Measurements from ENCODE around the gene PIM2. TPM values are rescaled to one million over a fixed set of nuclear protein-coding genes. Genes with fewer than 3 reads are reported as not detected.

The PIM2 gene
- 5.9 TPM for total RNA-seq

DNA sequence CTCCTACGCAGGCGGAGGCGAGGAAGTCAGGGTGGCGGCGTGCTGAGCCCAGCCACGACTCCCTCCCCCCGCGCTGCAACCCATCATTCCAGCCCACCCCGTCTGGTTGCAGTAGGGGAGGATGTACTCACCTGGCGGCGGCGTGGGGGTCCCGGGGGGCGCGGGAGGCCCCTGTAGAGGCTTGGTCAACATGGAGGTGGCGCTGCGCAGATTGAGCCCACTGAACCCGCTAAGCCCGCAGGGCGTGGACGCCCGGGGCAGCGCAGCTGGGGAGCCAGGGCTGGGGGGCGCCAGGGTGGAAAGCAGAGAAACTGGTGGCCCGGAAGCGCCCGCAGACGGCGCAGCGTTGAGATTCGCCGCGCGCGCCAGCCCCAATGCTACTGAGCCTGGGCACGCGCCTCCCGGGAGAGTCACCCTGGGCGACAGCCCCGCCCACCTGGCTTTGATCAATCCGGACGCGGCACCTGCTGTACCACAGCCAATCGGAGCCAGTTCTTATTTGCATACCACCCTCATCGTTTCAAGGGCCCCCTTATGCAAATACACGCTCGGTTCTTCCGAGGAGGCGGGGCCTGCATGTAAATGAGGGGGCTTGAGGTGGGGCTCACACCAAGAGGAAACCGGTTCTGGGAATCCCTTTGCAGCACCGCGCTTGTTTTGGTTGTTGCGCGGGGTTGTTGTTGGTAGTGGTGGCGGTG is at the start of gene PIM2:
TSS of gene PIM2 (minus strand) at position 382 of the 698 bp plus-strand sequence. CDS start at position 192, 190 bp downstream.
- peak; percentile 57 for DNase-seq

DNA sequence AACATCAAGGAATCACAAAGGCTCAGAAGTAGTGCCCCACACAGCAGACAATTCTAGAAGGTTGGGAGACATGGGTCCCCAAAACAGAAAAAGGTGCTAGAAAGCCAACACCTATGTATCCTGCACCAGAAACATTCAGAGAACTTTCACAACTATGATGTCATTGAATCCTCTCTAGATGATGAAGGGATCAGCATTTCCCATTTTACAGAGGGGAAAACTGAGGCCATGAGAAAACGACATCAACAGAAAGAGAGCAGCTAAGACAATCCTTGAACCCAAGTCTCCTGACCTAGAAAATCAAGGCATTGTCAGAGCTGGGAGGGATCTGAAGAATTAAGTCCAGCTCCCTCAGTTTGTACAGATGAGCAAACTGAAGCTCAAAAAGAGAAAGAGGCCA is 49.6 kb upstream of the PIM2 start:
- DNase-seq, result no peak

- no peak for DNase-seq
Observed at GRCh38 chrX:48966796-48967579, 48.2 kb upstream of the PIM2 start.

GRCh38 chrX:48965959-48966358 is 47.1 kb upstream of the PIM2 start:
- no peak for DNase-seq

DNA sequence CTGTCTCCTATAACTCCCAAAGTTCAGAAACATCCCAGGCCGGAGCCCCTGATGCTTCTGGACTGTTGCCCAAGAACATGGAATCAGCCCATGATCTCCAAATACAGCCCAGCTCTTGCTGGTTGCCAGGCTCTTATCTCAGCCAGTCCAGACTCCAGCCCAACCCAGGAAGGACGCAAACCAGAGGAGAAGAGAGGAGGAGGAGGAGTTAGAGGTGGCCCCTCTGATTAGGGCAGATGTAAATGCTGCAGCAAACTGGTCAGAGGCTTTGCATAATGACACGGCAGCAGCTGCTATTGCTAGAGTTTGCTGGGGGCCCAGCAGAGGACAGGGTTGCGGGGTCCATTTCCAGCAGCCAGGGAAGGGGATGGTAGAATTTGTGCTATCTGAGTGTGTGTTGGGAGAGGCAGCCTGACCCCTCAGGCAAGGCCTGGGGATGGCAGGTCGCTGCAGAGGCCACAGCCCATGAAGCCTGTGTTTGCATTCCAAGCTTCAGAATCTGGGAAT is 42.8 kb upstream of the PIM2 start:
- DNase-seq, result no peak

DNA sequence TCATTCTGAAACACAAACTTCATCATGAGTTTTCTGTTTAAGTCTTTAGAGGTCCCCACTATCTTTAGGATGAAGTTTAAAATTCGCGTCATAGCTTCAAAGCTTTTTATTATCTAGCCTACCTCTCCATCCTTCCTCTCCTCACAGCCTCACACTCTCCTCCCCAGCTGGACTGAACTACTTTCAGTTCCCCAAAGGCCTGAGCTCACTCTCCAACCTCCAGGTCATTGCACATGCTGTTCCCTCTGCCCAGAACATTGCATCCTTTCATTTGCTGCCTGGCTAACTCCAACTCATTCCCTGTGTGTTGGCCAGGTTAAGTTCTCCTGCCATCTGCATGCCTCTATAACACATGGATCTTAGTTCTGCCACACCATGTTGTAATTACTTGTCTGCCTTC is 41.5 kb upstream of the PIM2 start:
- DNase-seq, result no peak

DNA sequence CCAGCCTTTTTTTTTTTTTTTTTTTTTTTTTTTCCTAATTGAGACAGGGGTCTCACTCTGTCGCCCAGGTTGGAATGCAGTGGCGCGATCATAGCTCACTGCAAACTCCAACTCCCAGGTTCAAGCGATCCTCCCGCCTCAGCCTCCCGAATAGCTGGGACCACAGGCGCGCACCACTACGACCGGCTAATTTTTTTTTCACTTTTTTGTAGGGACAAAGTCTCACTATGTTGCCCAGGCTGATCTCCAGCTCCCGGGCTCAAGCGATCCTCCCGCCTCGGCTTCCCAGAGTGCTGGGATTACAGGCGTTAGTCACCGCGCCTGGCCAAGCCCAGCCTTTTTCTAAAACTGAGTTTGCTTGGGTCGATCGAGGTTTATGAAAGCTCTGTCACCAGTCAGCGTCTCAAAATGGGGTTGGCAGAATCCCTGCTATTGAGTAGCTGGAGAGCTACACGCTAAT is 39.8 kb upstream of the PIM2 start:
- no peak for DNase-seq

DNA sequence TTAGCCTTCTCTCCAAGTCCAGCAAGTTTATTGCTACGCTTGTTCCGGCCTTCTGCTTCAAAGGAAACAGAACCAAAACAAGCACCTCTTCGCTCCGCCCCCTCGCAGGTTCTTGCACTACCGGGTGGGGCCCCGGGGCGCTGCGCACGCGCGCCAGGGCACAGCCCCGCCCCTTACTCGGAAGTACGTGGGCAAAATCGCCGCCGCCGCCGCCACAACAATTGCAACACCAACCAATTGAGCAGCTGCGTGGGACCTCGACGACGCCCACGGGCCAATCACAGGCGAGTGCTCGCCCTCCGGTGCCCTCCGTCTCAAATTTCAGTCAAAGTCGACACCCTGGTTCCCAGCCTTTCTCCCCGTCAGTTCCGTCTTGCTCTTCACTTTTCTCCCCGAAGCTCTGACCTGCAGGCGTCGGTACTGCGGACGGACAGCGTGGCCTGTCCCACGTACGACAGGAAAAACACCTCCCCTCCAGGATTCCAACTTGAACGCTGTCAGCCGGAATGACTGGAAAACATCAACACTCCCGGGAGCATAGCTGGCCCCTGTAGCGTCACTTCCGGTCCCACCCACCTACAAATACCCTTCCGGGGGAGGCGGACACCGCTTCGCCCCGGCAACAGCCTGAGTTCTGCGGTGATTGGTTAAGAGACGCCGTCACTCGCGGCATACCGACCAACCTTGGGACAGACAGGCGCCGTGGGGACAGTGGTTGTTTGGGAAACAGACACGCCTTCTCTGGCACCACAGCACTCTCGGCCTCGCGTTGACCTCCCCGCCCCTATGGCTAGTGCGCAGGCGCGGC is 39.2 kb upstream of the PIM2 start:
- DNase-seq, result peak; percentile 98

- DNase-seq, result no peak
Observed at GRCh38 chrX:48957477-48957826, 38.6 kb upstream of the PIM2 start, which contains the start of gene OTUD5. OTUD5 (minus strand) TSS chrX:48957607; CDS start chrX:48957570, 37 bp downstream.

DNA sequence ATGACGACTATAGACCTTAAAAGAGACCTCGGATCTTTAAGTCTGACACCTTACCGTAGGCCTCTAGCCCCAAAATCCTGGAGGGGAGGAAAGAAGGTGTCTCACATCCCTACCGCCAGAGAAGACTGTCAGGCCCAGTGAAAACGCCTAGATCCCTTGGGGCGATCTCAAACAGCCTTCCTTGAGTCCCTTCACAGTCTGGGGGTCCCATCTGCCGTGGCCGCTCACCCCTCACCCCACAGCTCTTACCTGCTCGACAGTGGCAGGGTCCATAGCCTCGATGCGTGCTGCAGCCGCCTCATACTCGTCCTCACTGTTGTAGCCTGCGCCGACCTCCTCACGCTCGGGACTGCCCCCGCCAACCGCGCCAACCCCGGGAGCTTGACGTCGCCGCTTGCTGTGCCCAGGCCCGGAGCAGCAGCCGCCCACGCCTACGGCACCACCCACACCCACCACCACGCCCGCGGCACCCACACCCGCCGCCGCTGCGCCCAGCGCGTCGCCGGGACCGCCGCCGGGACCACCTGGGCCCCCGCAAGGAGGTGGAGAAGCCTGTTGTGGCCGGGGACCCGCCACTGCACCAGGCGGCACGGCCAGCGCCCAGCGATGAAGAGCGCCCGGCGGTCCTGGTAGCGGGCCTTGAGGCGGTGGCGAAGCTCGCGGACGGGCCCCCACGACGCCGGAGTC is 38.0 kb upstream of the PIM2 start:
- no peak for DNase-seq

GRCh38 chrX:48948589-48948988 is 29.8 kb upstream of the PIM2 start:
- no peak for DNase-seq

DNA sequence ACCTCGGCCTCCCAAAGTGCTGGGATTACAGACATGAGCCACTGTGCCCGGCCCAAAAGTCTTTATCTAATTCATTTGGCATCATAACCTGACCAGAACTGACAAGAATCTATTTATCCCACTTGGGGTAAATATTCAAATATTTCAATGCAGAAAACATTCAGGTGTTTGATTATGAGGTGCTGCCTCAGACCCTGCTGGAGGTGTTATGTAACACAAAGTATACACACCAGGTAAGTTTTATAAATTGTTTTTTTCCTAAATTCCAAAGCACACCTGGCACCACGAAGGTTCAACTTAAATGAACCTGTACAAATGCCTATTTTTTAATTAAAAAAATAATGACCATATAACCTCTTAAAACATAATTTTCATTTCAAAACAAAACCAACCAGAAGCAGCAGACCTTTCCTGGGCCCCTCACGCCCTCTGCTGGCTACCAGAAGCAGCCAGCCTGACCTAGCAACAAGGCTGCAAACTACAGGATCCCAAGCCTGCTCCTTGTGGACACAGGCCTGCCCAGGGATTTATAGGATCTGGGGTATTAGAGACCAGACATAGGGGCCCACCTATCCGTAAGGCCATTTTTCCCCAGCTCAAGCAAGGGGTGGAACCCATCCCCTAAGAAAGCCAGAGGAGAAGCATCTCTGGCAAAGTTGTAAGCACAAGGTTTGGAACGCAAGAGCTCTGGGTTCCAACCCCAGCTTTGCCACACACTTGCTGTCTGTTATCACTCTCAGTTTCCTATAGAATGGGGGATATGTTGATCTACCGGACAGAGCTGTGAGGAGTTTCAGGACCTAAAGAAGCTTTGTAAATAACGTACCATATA is 26.9 kb upstream of the PIM2 start:
- no peak for DNase-seq

DNA sequence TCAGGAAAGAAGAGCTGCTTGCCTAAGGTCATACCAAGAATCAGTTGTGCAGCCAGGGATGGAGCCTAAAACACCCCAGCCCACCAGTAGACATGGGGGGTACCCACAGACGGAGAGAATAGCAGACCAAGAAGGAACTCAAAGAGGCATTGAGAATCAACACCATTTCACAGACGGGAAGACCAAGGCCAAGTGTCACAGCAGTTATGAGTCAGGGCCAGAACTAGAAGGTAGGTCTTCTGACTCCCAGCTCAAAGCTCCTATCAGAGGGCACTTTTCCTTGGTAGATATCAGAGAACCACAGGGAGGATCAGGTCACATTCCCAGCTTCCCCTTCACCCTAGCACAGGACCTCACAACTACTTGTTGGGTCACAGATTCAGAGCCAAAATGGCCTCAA is 24.1 kb upstream of the PIM2 start:
- DNase-seq, result no peak

- no peak for DNase-seq
Observed at GRCh38 chrX:48940404-48940955, 21.7 kb upstream of the PIM2 start.

DNA sequence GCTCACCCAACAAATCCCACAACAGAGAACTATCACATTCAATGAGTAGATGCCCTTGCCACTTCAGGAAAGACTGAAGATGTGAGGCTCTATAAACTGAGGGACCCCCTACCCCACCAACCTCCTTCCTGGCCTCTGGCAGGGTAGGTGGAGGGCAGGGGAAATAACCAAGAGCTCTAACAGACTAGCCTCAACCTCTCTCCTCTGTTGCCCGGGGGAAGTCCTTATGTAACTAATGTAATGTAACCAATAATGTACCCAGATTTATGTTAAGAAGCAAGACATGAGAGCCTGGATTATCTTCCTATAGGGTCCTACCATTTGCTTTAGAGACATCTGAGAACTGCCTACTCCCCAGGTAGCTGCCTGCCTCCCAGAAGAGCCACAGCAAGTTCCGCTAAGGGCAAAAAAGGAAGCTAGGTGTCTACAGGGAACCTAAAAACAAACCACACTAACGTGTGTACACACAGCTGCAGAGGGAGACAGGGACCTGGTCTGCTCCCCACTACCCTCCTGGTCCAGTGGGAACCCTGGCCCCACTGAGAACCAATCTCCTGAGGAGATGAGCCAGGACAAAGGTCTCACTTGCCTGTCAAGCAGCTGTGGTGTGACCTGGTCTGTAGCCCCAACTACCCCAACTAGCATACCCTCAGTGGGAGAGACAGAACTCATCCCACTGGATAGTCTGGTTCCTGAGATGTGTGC is 20.9 kb upstream of the PIM2 start:
- DNase-seq, result no peak

- no peak for DNase-seq
Observed at GRCh38 chrX:48938721-48939425, 20.0 kb upstream of the PIM2 start.

DNA sequence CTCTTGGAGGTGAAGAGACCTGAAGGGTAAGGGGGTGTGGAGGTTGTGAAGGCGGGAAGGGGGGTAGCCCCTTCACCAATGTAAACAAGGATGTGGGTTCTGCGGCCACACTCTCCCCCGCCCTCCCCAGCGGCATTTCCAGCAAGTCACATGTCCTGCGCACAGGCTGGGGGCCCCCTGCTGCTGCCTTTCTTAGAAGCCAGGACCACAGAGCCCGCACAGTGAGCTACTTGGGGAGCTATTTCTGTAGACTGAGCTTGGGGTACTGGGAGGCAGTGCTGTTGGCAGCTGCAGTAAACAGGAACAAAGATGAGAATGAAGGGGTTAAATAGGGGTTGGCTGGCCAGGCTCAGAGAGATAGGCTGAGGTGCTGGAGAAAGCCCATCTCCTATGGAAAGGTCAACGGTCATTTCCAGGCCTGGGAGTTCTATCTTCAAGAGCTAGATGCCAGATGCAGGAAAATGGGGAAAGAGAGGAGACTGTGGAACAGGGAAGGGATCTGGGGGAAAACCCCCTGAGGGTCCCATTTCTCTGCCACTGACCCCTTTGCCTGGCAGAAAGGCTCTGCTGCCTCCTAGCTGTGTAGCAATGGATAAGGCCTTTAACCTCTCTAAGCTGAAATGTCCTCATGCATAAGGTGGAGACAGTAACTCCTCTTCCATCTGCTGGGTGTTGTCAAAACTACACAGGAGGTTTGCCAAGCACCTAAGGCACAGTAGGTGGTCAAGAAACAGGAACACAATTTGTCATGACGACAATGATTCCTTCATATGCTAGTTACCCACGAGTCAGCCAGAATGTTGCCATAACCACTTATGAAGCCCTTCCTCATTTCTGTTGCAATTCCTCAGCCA is 18.5 kb upstream of the PIM2 start:
- no peak for DNase-seq

DNA sequence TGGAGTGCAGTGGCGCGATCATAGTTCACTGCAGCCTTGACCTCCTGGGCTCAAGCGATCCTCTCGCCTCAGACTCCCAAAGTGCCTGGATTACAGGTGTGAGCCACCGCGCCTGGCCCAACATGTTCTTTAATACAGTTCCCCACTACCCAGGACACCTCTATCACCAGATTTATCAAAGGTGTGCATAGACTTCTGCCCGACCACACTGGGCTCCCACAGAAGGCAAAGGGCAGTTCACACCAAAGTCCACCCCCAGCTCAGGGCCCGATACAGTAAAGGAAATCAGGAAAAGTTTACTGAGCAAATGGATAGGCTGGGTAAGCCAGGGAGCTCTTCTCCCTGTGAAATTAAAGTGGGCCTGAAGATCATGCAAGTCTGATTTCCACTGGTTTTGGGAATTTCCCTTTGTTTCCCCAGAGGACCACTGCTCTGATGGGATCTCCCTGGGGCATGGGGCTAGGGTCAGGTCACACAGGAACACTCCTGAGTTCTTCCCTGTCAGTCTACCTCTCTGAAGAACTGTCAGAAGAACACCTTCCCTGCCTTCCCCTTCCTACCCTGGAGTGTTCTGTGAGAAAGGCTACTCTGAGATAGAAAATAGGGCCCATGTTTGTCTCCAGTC is 17.7 kb upstream of the PIM2 start:
- DNase-seq, result no peak

Data from skin of body (tissue), 2 donors.